Measurements from ENCODE around the gene MT1M. TPM values are rescaled to one million over a fixed set of nuclear protein-coding genes. Genes with fewer than 3 reads are reported as not detected.

Gene MT1M
- total RNA-seq, 4 donors from 2014 or later, result 2.7 to 48.3 (median 5.2) TPM; not detected in 1

DNA sequence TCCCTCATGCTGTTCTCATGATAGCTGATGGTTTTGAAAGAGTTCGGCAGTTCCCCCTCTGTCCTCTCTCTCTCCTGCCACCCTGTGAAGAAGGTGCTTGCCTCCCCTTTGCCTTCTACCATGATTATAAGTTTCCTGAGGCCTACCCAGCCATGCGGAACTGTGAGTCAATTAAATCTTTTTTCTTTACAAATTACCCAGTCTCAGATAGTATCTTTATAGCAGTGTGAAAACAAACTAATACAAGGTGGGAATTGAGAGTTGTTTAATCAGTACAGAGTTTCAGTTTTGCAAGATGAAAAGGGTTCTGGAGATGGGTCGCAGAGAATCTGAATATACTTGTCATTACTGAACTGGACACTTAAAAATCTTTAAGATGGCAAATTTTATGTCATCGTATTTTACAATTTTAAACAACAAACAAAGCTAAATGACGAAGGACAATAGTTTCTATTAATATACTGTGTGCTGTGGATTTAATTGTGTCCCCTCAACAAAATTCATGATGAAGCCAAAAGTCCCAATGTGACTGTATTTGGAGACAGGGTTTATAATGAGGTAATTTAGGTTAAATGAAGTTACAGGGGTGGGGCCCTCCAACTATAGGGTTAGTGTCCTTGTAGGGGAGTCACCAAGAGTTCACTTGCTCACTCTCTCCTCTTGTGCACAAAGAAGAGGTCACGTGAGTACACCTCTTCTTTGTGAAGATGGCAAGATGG is 38.7 kb upstream of the MT1M start:
- H3K27ac ChIP-seq, result no peak overlapping the region
- in situ Hi-C loops (cut with MboI; ENCODE audit: low pct_ligation_motif_present in 1 of 4, low pct_unique_long_range_greater_than_20kb in 1 of 4, low sequenced_read_pairs in 3 of 4) (no loop called here), intact Hi-C loops (cut with DNase I; ENCODE audit: low total_unique reads) (no loop called here)
- H3K36me3 ChIP-seq, result no peaks in the 10 kb centered on the region
- H3K4me3 ChIP-seq, result no peak overlapping the region
- WGBS, 2 donors (ENCODE audit: low coverage in 1 of 2), result 73 to 91% methylated on average over 4 to 6 of the region's 6 CpGs
- no peak for DNase-seq
- TF ChIP-seq EP300 (IDR thresholded peaks at IDR 0.05; ENCODE audit: low read depth) (no peak), POLR2AphosphoS5 (IDR thresholded peaks at IDR 0.05) (no peak), POLR2A (IDR thresholded peaks at IDR 0.05) (no peak)
- TF ChIP-seq, protein P1, sequence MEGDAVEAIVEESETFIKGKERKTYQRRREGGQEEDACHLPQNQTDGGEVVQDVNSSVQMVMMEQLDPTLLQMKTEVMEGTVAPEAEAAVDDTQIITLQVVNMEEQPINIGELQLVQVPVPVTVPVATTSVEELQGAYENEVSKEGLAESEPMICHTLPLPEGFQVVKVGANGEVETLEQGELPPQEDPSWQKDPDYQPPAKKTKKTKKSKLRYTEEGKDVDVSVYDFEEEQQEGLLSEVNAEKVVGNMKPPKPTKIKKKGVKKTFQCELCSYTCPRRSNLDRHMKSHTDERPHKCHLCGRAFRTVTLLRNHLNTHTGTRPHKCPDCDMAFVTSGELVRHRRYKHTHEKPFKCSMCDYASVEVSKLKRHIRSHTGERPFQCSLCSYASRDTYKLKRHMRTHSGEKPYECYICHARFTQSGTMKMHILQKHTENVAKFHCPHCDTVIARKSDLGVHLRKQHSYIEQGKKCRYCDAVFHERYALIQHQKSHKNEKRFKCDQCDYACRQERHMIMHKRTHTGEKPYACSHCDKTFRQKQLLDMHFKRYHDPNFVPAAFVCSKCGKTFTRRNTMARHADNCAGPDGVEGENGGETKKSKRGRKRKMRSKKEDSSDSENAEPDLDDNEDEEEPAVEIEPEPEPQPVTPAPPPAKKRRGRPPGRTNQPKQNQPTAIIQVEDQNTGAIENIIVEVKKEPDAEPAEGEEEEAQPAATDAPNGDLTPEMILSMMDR (IDR thresholded peaks at IDR 0.05), result no peak
- peaks cover 21% of the 10 kb centered on the region for H3K27me3 ChIP-seq
- no peaks in the 10 kb centered on the region for H3K9me3 ChIP-seq
- H3K4me1 ChIP-seq, result peaks cover 0 to 13% (median 11%) of the 10 kb centered on the region in 4 donors

DNA sequence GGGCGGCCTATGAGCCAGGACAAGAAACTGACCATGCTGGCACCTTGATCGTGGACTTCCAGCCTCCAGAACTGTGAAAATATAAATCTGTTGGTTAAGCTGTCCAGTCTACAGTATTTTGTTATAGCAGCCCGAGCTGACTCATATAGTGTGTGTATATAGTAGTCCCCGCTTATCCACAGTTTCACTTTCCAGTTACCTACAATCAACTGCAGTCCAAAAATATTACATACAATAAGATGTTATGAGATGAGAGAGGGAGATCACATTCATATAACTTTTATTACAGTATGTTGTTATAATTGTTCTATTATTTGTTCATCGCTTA is 38.2 kb upstream of the MT1M start:
- intact Hi-C loops (cut with DNase I; ENCODE audit: low total_unique reads) (no loop called here), in situ Hi-C loops (cut with MboI; ENCODE audit: low pct_ligation_motif_present in 1 of 4, low pct_unique_long_range_greater_than_20kb in 1 of 4, low sequenced_read_pairs in 3 of 4) (no loop called here)
- Histone ChIP-seq H3K4me1 (peaks cover 0 to 10% (median 7%) of the 10 kb centered on the region in 4 donors), H3K9me3 (no peaks in the 10 kb centered on the region), H3K4me3 (no peak overlapping the region), H3K27ac (no peak overlapping the region), H3K36me3 (no peaks in the 10 kb centered on the region), H3K27me3 (peaks cover 16% of the 10 kb centered on the region)
- TF ChIP-seq POLR2AphosphoS5 (IDR thresholded peaks at IDR 0.05), result no peak
- TF ChIP-seq EP300 (IDR thresholded peaks at IDR 0.05; ENCODE audit: low read depth), result no peak
- no peak for TF ChIP-seq POLR2A (IDR thresholded peaks at IDR 0.05)
- TF ChIP-seq, protein P1 (IDR thresholded peaks at IDR 0.05), result no peak
- no peak for DNase-seq
- WGBS, 2 donors (ENCODE audit: low coverage in 1 of 2), result 89 to 100% methylated on average over 3 to 5 of the region's 5 CpGs

DNA sequence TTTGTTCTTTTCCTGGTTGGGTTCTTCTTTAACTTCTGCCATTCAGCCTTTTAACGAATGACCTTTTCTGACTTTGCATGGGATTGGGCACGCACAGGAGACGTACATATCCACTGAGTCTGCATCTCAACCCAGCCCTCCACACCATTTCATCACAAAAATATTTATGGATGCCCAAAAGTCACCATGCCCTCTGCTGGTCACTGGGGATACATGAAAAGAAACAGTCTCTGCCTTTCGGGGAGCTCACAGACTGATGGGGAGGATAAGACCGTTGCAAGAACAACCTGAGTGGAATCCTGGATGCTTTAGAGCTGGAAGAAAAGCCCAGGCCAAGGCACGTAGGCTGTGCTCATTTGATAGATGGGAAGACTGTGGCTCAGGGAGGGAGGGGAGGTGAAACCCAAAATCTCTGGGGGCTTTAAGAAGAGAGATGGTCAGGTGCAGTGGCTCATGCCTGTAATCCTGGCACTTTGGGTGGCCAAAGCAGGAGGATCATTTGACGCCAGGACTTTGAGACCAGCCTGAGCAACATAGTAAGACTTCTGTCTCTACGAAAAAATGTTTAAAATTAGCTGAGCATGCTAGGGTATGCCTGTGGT is 32.0 kb upstream of the MT1M start:
- TF ChIP-seq, protein P1 (IDR thresholded peaks at IDR 0.05), result peak; percentile 48 to 54 (median 53)
- no peak for TF ChIP-seq POLR2AphosphoS5 (IDR thresholded peaks at IDR 0.05)
- intact Hi-C loops (cut with DNase I; ENCODE audit: low total_unique reads), result no loop called here
- no peaks in the 10 kb centered on the region for H3K4me1 ChIP-seq
- no peaks in the 10 kb centered on the region for H3K9me3 ChIP-seq
- 31 to 67% methylated on average over 3 to 8 of the region's 8 CpGs for WGBS, 2 donors (ENCODE audit: low coverage in 1 of 2)
- no peaks in the 10 kb centered on the region for H3K36me3 ChIP-seq
- H3K27ac ChIP-seq, result no peak overlapping the region
- no peak for DNase-seq
- no peaks in the 10 kb centered on the region for H3K27me3 ChIP-seq
- H3K4me3 ChIP-seq, result no peak overlapping the region
- in situ Hi-C loops (cut with MboI; ENCODE audit: low pct_ligation_motif_present in 1 of 4, low pct_unique_long_range_greater_than_20kb in 1 of 4, low sequenced_read_pairs in 3 of 4), result no loop called here

DNA sequence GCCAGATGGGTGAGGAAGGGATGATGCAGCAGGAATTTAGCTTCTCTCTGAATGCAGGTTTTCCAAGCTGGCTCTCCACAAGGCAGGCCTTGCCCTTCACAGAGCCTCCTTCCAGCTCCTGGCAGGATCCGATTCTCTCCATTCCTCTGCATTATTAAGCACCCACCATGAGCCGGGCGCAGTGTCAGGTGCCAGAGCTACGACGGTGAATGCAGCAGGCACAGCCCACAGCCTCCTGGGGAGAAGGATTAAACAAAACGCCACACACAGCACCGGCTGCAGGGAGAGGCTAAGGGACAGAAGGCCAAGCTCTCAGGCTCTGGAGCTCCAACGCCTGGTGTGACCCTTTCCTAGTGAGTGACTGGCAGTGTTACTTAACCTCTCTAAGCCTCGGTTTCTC is 31.1 kb upstream of the MT1M start:
- TF ChIP-seq POLR2A (IDR thresholded peaks at IDR 0.05) (no peak), EP300 (IDR thresholded peaks at IDR 0.05; ENCODE audit: low read depth) (no peak), POLR2AphosphoS5 (IDR thresholded peaks at IDR 0.05) (no peak)
- TF ChIP-seq, protein P1 (IDR thresholded peaks at IDR 0.05), result no peak
- intact Hi-C loops (cut with DNase I; ENCODE audit: low total_unique reads), result no loop called here
- H3K9me3 ChIP-seq, result no peaks in the 10 kb centered on the region
- H3K4me1 ChIP-seq, result no peaks in the 10 kb centered on the region
- H3K4me3 ChIP-seq, result no peak overlapping the region
- in situ Hi-C loops (cut with MboI; ENCODE audit: low pct_ligation_motif_present in 1 of 4, low pct_unique_long_range_greater_than_20kb in 1 of 4, low sequenced_read_pairs in 3 of 4), result no loop called here
- DNase-seq, result no peak
- no peaks in the 10 kb centered on the region for H3K27me3 ChIP-seq
- 69 to 83% methylated on average over 1 to 9 of the region's 9 CpGs for WGBS, 2 donors (ENCODE audit: low coverage in 1 of 2)
- H3K27ac ChIP-seq, result no peak overlapping the region
- no peaks in the 10 kb centered on the region for H3K36me3 ChIP-seq
